Lower leg skin (tissue), 3 donors: Measurements from ENCODE around the gene APP.

ENCODE experiments used
- POLR2A ChIP-seq, 2 donors: fragments of 450-650 bp; IDR thresholded peaks; one replicate each; pipeline ENCODE4 v1.6.1; 2016 to 2017; ENCODE audit warnings: antibody characterized with exemption in 2 of 2, mild to moderate bottlenecking in 1 of 2, moderate library complexity in 1 of 2
- TF ChIP-seq, protein P1 (sequence below), 3 donors: fragments of 450-650 bp; IDR thresholded peaks; one replicate each; pipeline ENCODE4 v1.5.1; 2016; ENCODE audit warnings: antibody characterized with exemption in 3 of 3, mild to moderate bottlenecking in 3 of 3, moderate library complexity in 2 of 3

DNA sequence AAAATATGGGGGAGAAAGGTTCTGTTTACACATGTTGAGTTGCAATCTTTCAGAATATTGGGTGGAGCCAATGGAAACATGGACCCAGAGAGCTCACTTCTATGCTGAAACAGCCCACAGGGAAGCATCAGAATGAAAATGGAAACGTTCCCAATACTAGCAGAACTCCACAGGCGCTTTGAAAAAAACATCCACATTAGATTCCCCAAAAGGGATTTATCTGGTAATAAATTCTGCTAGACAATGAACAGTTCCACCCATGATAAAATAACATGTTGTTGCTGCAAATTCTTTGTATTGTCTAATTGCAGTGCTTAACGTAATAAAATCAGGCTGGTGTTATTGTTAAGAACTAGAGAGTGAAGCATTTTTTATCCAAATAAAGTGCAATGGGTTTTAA lies 238.8 kb downstream of the APP start:
- TF ChIP-seq, protein P1, sequence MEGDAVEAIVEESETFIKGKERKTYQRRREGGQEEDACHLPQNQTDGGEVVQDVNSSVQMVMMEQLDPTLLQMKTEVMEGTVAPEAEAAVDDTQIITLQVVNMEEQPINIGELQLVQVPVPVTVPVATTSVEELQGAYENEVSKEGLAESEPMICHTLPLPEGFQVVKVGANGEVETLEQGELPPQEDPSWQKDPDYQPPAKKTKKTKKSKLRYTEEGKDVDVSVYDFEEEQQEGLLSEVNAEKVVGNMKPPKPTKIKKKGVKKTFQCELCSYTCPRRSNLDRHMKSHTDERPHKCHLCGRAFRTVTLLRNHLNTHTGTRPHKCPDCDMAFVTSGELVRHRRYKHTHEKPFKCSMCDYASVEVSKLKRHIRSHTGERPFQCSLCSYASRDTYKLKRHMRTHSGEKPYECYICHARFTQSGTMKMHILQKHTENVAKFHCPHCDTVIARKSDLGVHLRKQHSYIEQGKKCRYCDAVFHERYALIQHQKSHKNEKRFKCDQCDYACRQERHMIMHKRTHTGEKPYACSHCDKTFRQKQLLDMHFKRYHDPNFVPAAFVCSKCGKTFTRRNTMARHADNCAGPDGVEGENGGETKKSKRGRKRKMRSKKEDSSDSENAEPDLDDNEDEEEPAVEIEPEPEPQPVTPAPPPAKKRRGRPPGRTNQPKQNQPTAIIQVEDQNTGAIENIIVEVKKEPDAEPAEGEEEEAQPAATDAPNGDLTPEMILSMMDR (IDR thresholded peaks at IDR 0.05): no peak
- no peak for TF ChIP-seq POLR2A (IDR thresholded peaks at IDR 0.05)
